ENCODE results near the gene EPB41L1. TPM values are rescaled to one million over a fixed set of nuclear protein-coding genes. Genes with fewer than 3 reads are reported as not detected.

Gene EPB41L1
- total RNA-seq, 1 experiment from 2014 or later = 8.6 TPM

GRCh38 chr20:36184816-36185776, 30.6 kb downstream of the EPB41L1 start:
- ChIA-PET CTCF (no interaction called here), POLR2A (no interaction called here)
- Histone ChIP-seq H3K36me3 (ENCODE audit: control insufficient read depth, insufficient read depth, low read length) (no peaks in the 10 kb centered on the region), H3K27me3 (ENCODE audit: control insufficient read depth, insufficient read depth, low read length) (no peaks in the 10 kb centered on the region), H3K9me3 (ENCODE audit: control insufficient read depth, insufficient read depth, low read depth, low read length) (no peaks in the 10 kb centered on the region), H3K4me1 (ENCODE audit: control insufficient read depth, insufficient read depth, low read length) (no peaks in the 10 kb centered on the region), H3K4me3 (ENCODE audit: low read depth in 2 of 2, low read length in 2 of 2) (no peak overlapping the region), H3K27ac (ENCODE audit: low read length) (no peak overlapping the region)
- in situ Hi-C loops (cut with HindIII; ENCODE audit: low pct_unique_long_range_greater_than_20kb, low sequenced_read_pairs) = no loop called here
- ATAC-seq (no peak), DNase-seq (ENCODE audit: low read depth, low spot score) (no peak)
- intact Hi-C loops (cut with micrococcal nuclease; ENCODE audit: unreplicated experiment) = no loop called here
- no TSS peak for BruUV-seq (replicated peaks)
- TF ChIP-seq POLR2AphosphoS5 (IDR thresholded peaks at IDR 0.05; ENCODE audit: low read depth, low read length) (no peak), REST (IDR thresholded peaks at IDR 0.05; ENCODE audit: insufficient read depth in 1 of 2, low read depth in 2 of 2, low read length in 1 of 2) (no peak), TCF7L2 (IDR thresholded peaks at IDR 0.05; ENCODE audit: low read depth, low read length) (no peak), SIN3A (IDR thresholded peaks at IDR 0.05; ENCODE audit: borderline replicate concordance, insufficient read depth, low read depth, low read length) (no peak), CTCF (IDR thresholded peaks at IDR 0.05) (no peak)

DNA sequence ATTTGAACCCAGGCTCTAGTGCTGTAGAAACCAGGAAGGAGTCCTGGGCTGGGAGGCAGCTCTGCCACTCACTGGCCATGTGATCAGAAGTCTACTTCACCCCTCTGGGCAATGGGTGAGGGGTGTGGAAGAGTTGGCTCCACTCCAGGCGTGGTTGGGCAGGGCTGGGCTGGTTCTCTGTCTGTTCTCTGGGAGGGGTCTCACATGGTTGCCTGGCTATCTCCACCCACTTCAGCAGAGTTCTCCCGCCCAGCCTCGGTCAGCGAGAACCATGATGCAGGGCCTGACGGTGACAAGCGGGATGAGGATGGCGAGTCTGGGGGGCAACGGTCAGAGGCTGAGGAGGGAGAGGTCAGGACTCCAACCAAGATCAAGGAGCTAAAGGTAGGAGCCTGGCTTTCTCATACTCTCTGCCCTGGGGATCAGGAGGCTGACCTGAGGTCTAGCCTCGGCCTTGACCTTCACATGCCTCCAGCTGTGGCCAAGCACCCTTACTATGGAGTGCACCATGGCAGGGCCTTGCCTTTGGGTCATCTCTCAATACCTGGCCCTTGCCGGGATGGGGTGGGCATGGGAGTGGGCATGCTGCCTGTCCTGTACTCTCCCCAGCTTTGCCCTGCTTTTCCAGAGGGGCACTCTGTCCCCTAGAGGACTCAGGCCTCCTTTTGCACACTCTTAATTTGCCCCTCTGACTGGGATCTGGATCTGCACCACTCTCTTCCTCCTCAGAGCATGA, 39.6 kb downstream of the EPB41L1 start:
- in situ Hi-C loops (cut with HindIII; ENCODE audit: low pct_unique_long_range_greater_than_20kb, low sequenced_read_pairs) = no loop called here
- no peak for ATAC-seq
- intact Hi-C loops (cut with micrococcal nuclease; ENCODE audit: unreplicated experiment) = no loop called here
- no peaks in the 10 kb centered on the region for H3K4me1 ChIP-seq (ENCODE audit: control insufficient read depth, insufficient read depth, low read length)
- POLR2A ChIA-PET = no interaction called here
- DNase-seq (ENCODE audit: low read depth, low spot score) = no peak
- CTCF ChIA-PET = no interaction called here
- H3K9me3 ChIP-seq (ENCODE audit: control insufficient read depth, insufficient read depth, low read depth, low read length) = no peaks in the 10 kb centered on the region
- no peaks in the 10 kb centered on the region for H3K36me3 ChIP-seq (ENCODE audit: control insufficient read depth, insufficient read depth, low read length)
- no TSS peak for BruUV-seq (replicated peaks)
- no peak overlapping the region for H3K27ac ChIP-seq (ENCODE audit: low read length)
- no peaks in the 10 kb centered on the region; the same call in none of the 2 replicates for H3K27me3 ChIP-seq (ENCODE audit: control insufficient read depth, insufficient read depth, low read length)
- TF ChIP-seq CTCF (IDR thresholded peaks at IDR 0.05) (no peak), SIN3A (IDR thresholded peaks at IDR 0.05; ENCODE audit: borderline replicate concordance, insufficient read depth, low read depth, low read length) (no peak), REST (IDR thresholded peaks at IDR 0.05; ENCODE audit: insufficient read depth in 1 of 2, low read depth in 2 of 2, low read length in 1 of 2) (no peak), TCF7L2 (IDR thresholded peaks at IDR 0.05; ENCODE audit: low read depth, low read length) (no peak), POLR2AphosphoS5 (IDR thresholded peaks at IDR 0.05; ENCODE audit: low read depth, low read length) (no peak)
- no peak overlapping the region for H3K4me3 ChIP-seq (ENCODE audit: low read depth in 2 of 2, low read length in 2 of 2)

All from Panc1 (cell line).